ENCODE measurements around the gene CHRDL2.

GRCh38 chr11:74735365-74735928 lies 4.2 kb upstream of the CHRDL2 start:
- no peak for TF ChIP-seq EZH2 (IDR thresholded peaks at IDR 0.05; ENCODE audit: borderline replicate concordance, insufficient read depth, low read depth, low read length, poor library complexity, severe bottlenecking)
- TF ChIP-seq, protein P1, sequence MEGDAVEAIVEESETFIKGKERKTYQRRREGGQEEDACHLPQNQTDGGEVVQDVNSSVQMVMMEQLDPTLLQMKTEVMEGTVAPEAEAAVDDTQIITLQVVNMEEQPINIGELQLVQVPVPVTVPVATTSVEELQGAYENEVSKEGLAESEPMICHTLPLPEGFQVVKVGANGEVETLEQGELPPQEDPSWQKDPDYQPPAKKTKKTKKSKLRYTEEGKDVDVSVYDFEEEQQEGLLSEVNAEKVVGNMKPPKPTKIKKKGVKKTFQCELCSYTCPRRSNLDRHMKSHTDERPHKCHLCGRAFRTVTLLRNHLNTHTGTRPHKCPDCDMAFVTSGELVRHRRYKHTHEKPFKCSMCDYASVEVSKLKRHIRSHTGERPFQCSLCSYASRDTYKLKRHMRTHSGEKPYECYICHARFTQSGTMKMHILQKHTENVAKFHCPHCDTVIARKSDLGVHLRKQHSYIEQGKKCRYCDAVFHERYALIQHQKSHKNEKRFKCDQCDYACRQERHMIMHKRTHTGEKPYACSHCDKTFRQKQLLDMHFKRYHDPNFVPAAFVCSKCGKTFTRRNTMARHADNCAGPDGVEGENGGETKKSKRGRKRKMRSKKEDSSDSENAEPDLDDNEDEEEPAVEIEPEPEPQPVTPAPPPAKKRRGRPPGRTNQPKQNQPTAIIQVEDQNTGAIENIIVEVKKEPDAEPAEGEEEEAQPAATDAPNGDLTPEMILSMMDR (IDR thresholded peaks at IDR 0.05), result no peak
